GM18907 (cell line): ENCODE data around the gene SUPT20H.
A peak's percentile ranks its signal among the peaks of the same experiment; 100 is the strongest.

Experiments used
- ATAC-seq: cut with Tn5 transposase; IDR thresholded peaks from one replicate; pipeline ENCODE4 v1.9.1; 2021; ENCODE audit warnings: mild to moderate bottlenecking, moderate library complexity; ENCODE audit not compliant: unreplicated experiment

The SUPT20H gene

GRCh38 chr13:37058910-37059847 lies at the start of gene SUPT20H:
Gene SUPT20H, minus strand, starts transcription at chr13:37059688. Its CDS starts 8,198 bp downstream, at chr13:37051490.
- ATAC-seq = peak; percentile 99

GRCh38 chr13:37109051-37109678 lies 49.7 kb upstream of the SUPT20H start:
- no peak for ATAC-seq

- no peak for ATAC-seq
Observed at GRCh38 chr13:37107868-37108267, 48.4 kb upstream of the SUPT20H start.

DNA sequence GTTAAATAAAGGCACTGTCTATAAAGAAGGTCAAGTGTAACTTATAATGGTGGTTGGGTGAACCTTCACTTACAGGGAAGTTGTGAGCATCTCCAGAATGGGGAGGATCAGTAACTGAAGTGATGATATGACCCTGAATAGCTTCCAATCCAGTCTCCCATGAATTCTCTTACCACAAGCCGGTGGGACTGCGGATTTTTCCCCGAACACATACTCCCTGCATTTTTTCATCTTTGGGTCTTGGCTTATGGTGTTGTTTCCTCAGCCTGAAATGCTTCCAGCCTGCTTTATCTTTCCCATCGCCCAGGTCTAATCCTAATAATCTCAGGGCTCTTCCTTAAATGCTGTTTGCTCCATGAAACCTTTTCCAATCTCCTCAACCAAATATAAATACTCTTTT lies 48.0 kb upstream of the SUPT20H start:
- ATAC-seq = no peak

GRCh38 chr13:37106642-37107041 lies 47.2 kb upstream of the SUPT20H start:
- no peak for ATAC-seq

DNA sequence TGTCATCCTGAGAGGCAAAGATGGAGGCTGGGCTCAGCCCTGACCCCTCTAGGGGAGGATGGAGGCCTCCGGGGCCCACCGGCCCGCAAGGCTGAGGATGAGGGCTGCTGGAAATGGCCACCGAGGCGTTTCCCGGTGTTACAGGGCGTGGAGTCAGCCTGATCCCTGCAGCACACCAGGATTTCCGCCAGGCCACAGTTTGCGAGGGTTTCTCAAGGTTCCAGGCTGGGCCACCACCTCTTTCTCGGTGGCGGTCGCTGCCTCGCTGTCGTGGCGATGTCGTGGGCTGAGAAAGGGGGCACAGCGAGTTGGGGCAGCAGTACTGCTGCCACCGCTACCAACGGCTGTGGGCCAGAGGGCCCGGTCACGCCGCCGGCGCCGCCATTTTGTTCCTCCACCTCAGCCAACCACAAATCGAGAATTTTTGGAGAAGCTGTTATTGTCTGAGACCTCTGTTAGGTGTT lies 45.8 kb upstream of the SUPT20H start, which contains the start of gene CSNK1A1L:
CSNK1A1L (minus strand) TSS at position 414 of the 464 bp plus-strand sequence; CDS start at position 6, 408 bp downstream.
- ATAC-seq = no peak

- ATAC-seq = no peak
Observed at GRCh38 chr13:37102896-37103295, 43.4 kb upstream of the SUPT20H start.

GRCh38 chr13:37101201-37101600 lies 41.7 kb upstream of the SUPT20H start:
- ATAC-seq = no peak

GRCh38 chr13:37100731-37101130 lies 41.2 kb upstream of the SUPT20H start:
- ATAC-seq = no peak

DNA sequence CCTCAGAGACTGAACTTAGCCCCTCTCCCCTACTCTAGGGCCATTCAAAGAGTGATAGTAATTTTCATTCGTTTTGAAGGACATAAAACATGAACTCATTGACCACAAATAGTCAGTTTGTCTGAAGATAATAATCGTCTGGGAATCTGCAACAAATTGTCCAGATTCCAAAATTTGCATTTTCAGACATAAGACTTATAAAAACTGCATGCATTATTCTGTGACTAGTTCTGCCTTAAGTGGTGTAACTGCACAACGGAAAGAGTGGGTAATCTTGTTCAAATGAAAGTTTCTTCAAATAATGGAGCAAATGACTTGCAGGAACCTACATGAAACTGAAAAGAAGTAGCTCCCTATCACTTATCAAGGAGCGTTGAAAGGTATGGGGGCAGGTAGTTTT lies 37.6 kb upstream of the SUPT20H start:
- ATAC-seq = no peak

GRCh38 chr13:37094840-37095239 lies 35.4 kb upstream of the SUPT20H start:
- ATAC-seq = no peak

GRCh38 chr13:37094099-37094498 lies 34.6 kb upstream of the SUPT20H start:
- ATAC-seq = no peak

- no peak for ATAC-seq
Observed at GRCh38 chr13:37091835-37092234, 32.3 kb upstream of the SUPT20H start.

DNA sequence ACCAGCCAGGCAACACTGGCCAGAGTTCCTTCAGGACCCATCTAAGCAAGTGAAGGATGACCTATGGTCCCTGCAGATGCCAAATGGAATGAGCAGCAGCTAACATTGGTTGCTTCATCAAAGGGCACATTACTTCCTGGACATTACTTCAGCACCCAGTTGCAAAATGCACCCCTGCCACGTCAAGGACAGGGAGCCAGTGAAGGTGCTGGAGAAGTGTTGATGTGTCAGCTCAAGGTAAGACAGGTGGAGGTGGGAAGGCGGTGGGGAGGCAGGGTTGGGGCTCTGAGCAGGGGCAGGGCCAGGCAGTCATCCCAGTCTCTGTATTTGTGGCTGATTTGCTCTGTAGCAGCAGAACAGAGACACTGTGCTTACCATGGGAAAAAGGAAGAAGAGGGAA lies 31.4 kb upstream of the SUPT20H start:
- no peak for ATAC-seq

DNA sequence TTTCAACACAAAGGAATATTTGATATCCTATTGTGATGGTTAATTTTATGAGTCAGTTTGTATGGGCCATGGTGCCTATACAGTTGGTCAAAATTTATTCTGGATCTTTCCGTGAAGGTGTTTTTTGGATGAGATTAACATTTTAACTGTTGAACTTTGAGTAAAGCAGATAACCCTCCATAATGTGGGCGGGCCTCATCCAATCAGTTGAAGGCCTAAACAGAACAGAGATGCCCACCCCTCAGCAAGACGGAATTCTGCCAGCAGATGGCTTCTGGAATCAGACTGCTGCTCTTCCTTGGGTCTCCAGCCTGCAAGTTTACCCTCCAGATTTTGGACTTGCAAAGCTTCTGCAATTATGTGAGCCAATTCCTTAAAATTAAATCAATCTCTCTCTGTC lies 30.0 kb upstream of the SUPT20H start:
- ATAC-seq = no peak

GRCh38 chr13:37087486-37087885 lies 28.0 kb upstream of the SUPT20H start:
- ATAC-seq = no peak

DNA sequence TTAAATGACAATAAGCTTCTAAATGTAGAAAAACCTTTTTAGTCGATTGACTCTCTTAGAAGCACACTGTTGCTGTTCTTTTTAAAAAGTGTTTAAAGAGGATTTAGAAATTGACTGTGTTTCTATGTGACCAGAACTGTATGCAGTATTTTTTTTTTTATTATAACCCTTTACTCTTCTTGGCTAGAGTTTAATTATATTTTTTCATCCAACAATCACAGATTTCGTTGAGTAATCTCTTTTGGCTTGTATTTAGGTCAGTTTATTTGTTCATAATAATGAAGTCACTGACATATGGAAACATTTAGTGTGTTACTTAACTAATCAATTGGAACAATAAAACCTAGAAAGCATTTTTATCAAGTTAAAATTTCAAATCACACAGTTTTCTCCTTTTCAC lies 26.1 kb upstream of the SUPT20H start:
- no peak for ATAC-seq

DNA sequence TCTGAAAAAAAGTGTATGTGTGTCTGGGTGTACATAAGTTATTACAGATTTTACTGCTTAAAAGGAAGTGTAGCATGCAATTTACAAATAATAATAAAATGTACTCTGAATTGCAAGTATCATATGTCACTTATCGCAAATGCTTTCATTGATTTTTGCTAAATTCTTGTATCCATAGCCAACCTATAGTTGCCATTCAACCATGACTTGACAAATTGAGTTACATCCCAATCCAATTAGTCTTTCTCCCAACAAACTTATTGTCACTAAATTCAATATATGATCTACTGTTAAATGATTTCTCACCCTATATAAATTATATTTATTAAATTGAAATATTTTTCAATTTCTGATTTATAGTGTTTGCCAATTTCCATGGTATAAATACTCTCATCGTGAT lies 17.3 kb upstream of the SUPT20H start:
- ATAC-seq = no peak

GRCh38 chr13:37075164-37075563 lies 15.7 kb upstream of the SUPT20H start:
- ATAC-seq = no peak

DNA sequence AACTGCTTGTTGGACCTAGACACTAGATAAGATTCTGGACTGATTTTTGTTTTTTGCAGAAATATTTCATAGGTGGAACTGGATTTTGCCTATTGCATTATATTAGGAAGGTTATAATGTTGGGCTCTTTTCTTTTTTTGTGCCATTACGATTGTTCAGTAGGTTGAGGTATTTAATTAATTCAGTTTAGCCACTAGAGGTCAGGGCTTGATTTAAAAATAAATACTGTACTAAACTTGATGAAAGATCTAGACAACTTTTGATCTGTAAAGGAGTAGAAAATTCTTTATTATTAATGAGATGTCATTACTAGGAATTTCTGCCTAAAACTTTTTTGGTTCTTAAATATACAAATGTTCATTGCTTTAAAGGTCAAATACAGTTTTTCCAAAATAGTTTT lies 15.2 kb upstream of the SUPT20H start:
- peak; percentile 49 for ATAC-seq

DNA sequence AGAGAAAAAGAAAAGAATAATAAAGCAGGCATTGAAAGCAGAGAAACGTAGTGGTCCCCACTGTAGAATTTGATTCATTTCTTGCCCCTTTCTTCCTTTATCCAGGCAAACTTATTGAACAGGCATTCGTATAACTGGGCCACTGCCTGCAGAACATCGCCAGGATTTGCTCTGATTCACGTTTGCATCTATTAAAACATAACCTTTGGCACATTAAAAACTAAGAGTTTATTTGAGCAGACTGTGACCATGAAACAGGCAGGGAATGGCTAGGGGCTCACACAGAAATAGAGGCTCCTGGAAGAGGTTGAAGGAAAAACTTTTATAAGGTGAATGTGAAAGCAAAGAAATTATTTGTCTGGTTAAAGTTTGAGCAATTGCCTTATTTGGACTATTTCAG lies 12.5 kb upstream of the SUPT20H start:
- ATAC-seq = no peak

DNA sequence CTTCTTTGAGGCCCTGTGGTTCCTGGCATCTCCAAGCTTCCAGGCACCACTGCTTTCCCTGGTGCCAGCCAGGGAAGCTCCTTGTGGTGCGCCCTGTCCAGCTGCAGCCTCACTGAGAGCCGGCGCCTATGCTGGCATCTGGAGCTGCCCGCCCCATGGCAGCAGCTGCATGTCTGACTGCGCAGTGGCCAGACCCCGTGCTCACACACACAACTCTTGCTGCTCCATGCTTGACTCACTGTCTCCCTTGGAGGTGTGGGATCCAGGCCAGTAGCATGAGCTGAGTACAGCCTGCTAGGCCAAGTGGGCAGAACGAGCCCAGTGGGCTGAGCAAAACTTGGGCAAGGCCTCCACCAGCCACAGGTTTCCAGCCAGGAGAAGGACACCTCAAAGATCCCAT lies 11.5 kb upstream of the SUPT20H start:
- ATAC-seq = no peak
